DOHH2 (cell line): ENCODE data around the gene LPIN1.
"Not testable (repeated sequence)": the region's sequence is repeated elsewhere in the genome, so short reads cannot be mapped to it uniquely, and the experiment has no call there.

Experiments
- H3F3A ChIP-seq: fragments of 200-600 bp; sonication (generic), shearing (Covaris generic); 2 replicates; pipeline ENCODE4 v1.6.0; 2016; ENCODE audit warnings: antibody characterized with exemption, mild to moderate bottlenecking; ENCODE audit not compliant: control insufficient read depth, insufficient read depth
- H3K27ac ChIP-seq: fragments of 200-600 bp; sonication (generic); 2 replicates; pipeline ENCODE4 v1.5.1; 2014; ENCODE audit warnings: low read depth, mild to moderate bottlenecking, low read length, moderate library complexity
- H3K27me3 ChIP-seq: fragments of 200-600 bp; sonication (generic); 2 replicates; pipeline ENCODE4 v1.6.1; 2014; ENCODE audit warnings: mild to moderate bottlenecking, low read length, mixed read lengths; ENCODE audit not compliant: control insufficient read depth
- H3K36me3 ChIP-seq: fragments of 200-600 bp; sonication (generic); 2 replicates; pipeline ENCODE4 v1.6.1; 2014; ENCODE audit warnings: mild to moderate bottlenecking, low read length, moderate library complexity, mixed read lengths; ENCODE audit not compliant: control insufficient read depth
- H3K4me1 ChIP-seq: fragments of 200-600 bp; sonication (generic); 2 replicates; pipeline ENCODE4 v1.6.1; 2014; ENCODE audit warnings: mild to moderate bottlenecking, low read length, mixed read lengths; ENCODE audit not compliant: control insufficient read depth
- H3K4me2 ChIP-seq: fragments of 200-600 bp; sonication (generic); 2 replicates; pipeline ENCODE4 v1.6.0; 2014; ENCODE audit warnings: mild to moderate bottlenecking, low read length, moderate library complexity
- H3K4me3 ChIP-seq: fragments of 200-600 bp; sonication (generic); 2 replicates; pipeline ENCODE4 v1.5.1; 2014; ENCODE audit warnings: mild to moderate bottlenecking, low read length, mixed read lengths
- H3K79me2 ChIP-seq: fragments of 200-600 bp; sonication (generic); 2 replicates; pipeline ENCODE4 v1.6.1; 2014; ENCODE audit warnings: mild to moderate bottlenecking, low read length, mixed read lengths; ENCODE audit not compliant: control insufficient read depth
- H3K9me2 ChIP-seq: fragments of 200-600 bp; sonication (generic); replicated peaks from 2 replicates; pipeline ENCODE4 v1.6.1; 2014; ENCODE audit warnings: mild to moderate bottlenecking, low read length, mixed read lengths; ENCODE audit not compliant: control insufficient read depth
- H3K9me3 ChIP-seq: fragments of 200-600 bp; sonication (generic); 2 replicates; pipeline ENCODE4 v1.6.1; 2014; ENCODE audit warnings: antibody characterized with exemption, low read length, mixed read lengths; ENCODE audit not compliant: control insufficient read depth, insufficient read depth
- H4K20me1 ChIP-seq: fragments of 200-600 bp; sonication (generic); 2 replicates; pipeline ENCODE4 v1.6.0; 2014; ENCODE audit warnings: low read depth, mild to moderate bottlenecking, antibody characterized with exemption, low read length, moderate library complexity; ENCODE audit not compliant: control insufficient read depth, insufficient read depth
- CTCF ChIP-seq: fragments of 200-600 bp; sonication (generic); IDR thresholded peaks from one replicate; pipeline ENCODE4 v1.5.1; 2014; ENCODE audit warnings: antibody characterized with exemption, mild to moderate bottlenecking, low read depth, low read length; ENCODE audit not compliant: poor library complexity, severe bottlenecking
- EZH2phosphoT487 ChIP-seq: fragments of 200-600 bp; sonication (generic); IDR thresholded peaks from 2 replicates; pipeline ENCODE4 v1.6.1; 2017; ENCODE audit warnings: borderline replicate concordance, mild to moderate bottlenecking, antibody characterized with exemption, low read length, moderate library complexity, mixed read lengths

Gene LPIN1

GRCh38 chr2:11842336-11842735 is 95.9 kb downstream of the LPIN1 start:
- no peak overlapping the region for H3K4me3 ChIP-seq
- peaks cover 1% of the 10 kb centered on the region; the same call in 1 of the 2 replicates for H3K9me3 ChIP-seq
- no peak overlapping the region for H3K27ac ChIP-seq
- H3K4me1 ChIP-seq = no peaks in the 10 kb centered on the region
- H3K9me2 ChIP-seq = no peaks in the 10 kb centered on the region
- H3K27me3 ChIP-seq = no peaks in the 10 kb centered on the region
- H3F3A ChIP-seq = no peaks in the 10 kb centered on the region
- H3K79me2 ChIP-seq = no peaks in the 10 kb centered on the region
- no peak for TF ChIP-seq CTCF
- no peak for TF ChIP-seq EZH2phosphoT487
- no peak overlapping the region for H3K4me2 ChIP-seq
- H3K36me3 ChIP-seq = no peaks in the 10 kb centered on the region
- no peaks in the 10 kb centered on the region for H4K20me1 ChIP-seq

GRCh38 chr2:11844798-11845197 is 98.4 kb downstream of the LPIN1 start:
- not testable (repeated sequence) for H3F3A ChIP-seq, H3K9me2 ChIP-seq, H3K4me1 ChIP-seq, H3K36me3 ChIP-seq, H4K20me1 ChIP-seq, H3K4me3 ChIP-seq, H3K27ac ChIP-seq, H3K4me2 ChIP-seq, H3K79me2 ChIP-seq, H3K27me3 ChIP-seq
- peaks cover 13% of the 10 kb centered on the region; the same call in 1 of the 2 replicates for H3K9me3 ChIP-seq

GRCh38 chr2:11847935-11848334 is 101.5 kb downstream of the LPIN1 start:
- not testable (repeated sequence) for H3K79me2 ChIP-seq, H3K27ac ChIP-seq, H3K4me2 ChIP-seq, H3K9me2 ChIP-seq, H3F3A ChIP-seq, H4K20me1 ChIP-seq, H3K27me3 ChIP-seq, H3K36me3 ChIP-seq, H3K4me3 ChIP-seq
- peaks cover 13% of the 10 kb centered on the region; the same call in 1 of the 2 replicates for H3K9me3 ChIP-seq
- peaks cover 16% of the 10 kb centered on the region for H3K4me1 ChIP-seq

- Histone ChIP-seq H3K9me2 (no peaks in the 10 kb centered on the region), H3K27ac (no peak overlapping the region), H4K20me1 (no peaks in the 10 kb centered on the region), H3K79me2 (no peaks in the 10 kb centered on the region), H3K27me3 (no peaks in the 10 kb centered on the region), H3K4me1 (peaks cover 29% of the 10 kb centered on the region), H3K4me3 (no peak overlapping the region), H3K9me3 (peaks cover 13% of the 10 kb centered on the region; the same call in 1 of the 2 replicates), H3K4me2 (no peak overlapping the region), H3F3A (no peaks in the 10 kb centered on the region; the same call in 1 of the 2 replicates), H3K36me3 (no peaks in the 10 kb centered on the region)
- TF ChIP-seq EZH2phosphoT487 (no peak), CTCF (no peak)
Observed at GRCh38 chr2:11850082-11850481, 103.7 kb downstream of the LPIN1 start.
